HG02938 (cell line): ENCODE data around the gene CAMK2A.

ENCODE experiments used
- ATAC-seq: cut with Tn5 transposase; IDR thresholded peaks from one replicate; pipeline ENCODE4 v1.9.1; 2021; ENCODE audit warnings: mild to moderate bottlenecking, moderate library complexity; ENCODE audit not compliant: unreplicated experiment

CAMK2A gene

DNA sequence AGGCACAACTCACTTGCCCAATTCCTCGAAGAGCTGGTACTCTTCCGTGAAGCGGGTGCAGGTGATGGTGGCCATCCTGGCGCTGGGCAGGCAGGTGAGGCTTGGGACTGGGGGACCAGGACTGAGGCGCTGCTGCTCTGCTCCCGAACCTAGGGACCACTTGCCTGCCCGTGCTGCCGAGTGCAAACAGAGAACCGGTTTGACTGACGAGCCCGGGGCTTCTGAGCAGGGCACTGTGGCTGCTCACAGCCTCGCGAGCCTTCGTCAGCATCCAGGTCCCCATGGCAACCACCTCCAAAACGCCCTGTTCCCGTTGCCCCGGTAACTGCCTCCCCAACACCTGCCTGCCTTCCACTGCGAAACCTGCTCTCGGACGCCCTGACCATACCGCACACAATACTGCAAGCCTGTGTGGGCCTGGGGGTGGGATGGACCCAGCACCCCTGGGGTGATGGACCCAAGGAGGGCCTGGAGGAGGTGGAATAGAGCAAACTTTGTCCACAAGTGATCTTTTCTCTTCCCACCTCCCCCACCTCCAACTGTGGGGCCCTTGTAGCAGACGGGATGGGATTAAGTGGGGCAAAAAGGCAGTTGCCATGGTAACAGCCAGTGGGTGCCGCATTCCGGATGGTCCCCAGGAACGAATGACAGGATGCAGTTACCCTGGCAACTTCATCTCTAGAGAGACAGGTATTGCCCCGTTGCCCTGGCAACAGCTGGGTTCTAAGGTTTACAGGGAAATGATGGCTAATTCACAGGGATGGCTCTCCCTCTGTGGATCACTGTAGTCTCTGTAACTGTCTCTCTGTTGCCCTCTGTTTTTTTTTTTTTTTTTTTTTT lies at the start of gene CAMK2A:
TSS of gene CAMK2A (minus strand) at position 223 of the 840 bp plus-strand sequence. CDS start at position 75, 148 bp downstream.
- no peak for ATAC-seq

DNA sequence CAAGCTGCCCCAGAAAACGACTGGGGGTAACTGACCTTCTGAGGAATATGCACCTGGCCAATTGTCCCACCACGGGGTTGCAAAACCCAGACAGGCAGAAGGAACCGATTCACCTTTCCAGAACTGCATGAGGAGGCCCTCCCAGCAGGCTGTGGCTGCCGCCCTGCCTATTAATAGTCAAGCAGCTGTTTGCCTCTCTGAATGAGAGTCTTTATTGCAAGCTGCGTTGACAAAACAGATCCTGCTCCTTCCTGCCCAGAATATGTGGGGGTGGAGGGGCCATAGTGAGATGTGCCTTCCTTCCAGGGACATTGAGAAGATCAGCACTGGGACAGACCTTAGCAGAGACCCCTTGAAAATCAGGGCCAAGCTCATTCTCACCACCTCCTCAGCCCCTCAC lies 49.6 kb upstream of the CAMK2A start:
- ATAC-seq = no peak

DNA sequence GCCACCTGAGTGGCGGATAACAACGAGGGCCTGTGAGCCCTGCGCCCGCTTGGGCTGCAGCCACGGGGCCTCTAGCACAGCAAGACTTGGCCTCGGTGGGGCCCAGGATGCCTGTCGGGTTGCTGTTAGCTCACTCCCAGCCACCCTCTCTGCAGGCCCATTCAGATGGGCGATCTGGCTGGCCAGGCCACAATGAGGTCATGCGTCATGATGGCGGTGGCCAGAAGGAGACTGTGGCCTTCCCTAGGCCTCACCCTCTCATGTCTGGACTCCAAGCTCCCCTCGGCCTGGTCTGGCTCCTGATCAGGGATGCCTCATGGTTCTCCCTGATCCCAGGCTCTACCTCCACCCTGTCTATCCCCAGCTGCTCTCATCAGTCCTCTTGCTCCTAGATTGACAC lies 49.0 kb upstream of the CAMK2A start:
- no peak for ATAC-seq

DNA sequence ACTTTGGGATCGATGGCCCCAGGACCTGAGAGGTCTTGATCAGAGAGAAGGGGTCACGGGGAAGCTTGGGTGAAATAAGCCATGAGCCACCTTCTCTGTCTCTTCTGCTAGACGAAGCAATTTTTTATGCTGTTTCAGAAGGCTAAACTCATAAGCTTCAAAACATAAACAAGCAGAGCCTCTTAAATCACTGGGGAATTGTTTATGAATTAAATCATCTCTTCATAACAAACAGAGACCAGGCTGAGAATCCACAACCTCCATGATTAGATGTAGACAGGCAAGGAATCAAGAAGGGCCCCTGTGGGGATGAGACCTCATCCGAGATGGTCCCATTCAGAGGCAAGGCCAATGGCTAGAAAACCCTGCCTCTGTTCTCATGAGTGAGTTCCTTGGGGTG lies 46.2 kb upstream of the CAMK2A start:
- ATAC-seq = no peak

DNA sequence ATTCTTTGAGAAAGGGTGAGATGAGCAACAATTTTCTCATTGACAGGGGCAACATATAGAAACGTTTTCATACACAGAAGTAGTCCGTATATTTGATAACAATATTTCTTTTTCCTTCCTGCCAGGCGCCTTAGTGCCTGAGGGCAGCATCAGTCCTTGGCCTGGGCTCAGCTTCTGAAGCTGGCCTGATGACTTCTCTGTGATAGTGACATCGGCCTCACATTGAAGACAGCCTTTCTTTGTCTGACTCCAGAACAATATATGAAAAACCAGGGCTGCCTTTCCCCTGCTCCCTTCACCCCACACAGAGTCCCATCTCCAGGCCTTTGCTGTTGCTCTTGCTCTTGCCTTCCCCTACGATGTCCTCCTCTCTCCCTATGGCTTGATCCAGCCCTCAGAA lies 43.8 kb upstream of the CAMK2A start:
- no peak for ATAC-seq

DNA sequence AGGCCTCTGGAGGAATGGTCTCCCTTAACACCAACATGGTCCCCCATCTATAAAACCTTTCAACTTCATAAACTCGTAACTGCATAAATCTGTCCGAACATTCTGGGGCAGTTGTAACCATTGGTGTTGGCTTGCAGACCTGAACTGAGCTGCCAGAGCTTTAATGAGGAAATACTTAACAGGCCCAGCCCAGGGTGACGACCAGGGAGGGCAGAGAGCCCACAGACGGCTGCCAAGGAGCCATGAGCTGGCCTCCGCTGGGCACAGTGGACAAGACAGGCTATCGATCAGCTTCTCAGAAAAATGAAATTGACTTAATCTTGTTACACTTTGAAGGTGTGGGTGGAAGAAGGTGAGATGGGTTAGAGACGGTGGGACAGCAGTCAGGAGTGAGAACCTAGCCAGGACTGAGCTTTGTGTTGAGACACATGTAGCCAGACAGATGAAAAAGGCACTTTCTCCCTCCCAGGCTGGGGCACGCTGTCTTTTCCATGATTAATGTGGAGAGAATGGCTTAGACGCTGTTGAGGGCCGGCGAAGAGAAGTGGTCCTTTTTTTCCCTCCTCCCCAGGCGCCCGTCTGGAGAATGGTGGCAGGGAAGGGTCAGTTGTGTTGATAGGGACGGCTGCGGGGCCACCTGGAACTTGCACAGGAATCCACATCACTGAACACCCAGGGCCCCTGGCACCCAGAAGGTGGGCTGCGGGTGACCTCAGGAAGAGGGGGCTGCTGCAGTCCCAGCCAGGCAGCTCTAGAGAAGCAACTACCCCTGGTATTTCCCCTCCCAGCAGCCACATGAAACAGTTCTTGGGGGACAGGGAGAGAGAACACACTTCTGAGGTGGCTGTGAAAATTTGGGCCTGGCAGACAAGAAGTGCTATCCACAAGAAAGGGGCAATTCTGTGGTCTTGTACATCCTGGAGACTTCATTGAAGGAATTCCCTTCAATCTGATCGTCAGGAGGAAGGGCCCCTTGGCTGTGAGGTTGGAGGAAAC lies 40.6 kb upstream of the CAMK2A start:
- no peak for ATAC-seq

DNA sequence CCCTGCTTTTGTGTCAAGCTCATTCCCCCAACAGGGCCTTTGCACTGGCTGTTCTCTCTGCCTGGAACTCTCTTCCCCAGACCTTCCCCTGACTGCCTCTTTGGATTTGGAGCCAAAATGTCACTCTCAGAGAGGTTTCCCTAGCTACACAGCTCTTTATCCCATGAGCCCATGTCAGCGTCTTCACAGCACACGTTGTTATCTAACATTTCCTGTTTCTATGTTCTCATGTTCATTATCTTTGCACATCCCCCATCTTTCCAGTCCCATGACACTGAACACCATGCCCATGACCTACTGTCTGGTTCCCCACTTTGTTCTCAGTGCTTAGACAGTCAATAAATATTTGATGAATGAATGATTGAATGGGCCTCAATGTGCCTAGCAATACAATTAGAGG lies 39.5 kb upstream of the CAMK2A start:
- ATAC-seq = no peak

DNA sequence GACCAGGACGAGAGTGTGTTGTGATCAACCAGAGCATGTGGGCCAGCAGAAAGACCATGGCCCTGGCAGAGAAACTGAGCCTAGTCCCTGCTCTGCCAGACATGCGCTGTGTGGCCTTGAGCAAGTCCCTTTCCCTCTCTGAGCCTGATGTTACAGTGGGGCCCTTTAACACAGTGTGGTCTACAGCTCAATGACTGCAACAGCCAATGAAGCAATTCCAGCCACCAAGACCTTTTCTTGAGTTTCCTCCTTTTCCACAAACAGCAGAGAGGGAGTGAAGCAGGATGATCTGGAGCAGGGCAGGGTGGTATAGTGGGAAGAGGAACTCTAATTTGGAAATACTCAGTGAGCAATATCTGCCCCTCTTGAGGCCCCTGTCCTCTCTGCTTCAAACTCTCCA lies 38.9 kb upstream of the CAMK2A start:
- ATAC-seq = no peak

DNA sequence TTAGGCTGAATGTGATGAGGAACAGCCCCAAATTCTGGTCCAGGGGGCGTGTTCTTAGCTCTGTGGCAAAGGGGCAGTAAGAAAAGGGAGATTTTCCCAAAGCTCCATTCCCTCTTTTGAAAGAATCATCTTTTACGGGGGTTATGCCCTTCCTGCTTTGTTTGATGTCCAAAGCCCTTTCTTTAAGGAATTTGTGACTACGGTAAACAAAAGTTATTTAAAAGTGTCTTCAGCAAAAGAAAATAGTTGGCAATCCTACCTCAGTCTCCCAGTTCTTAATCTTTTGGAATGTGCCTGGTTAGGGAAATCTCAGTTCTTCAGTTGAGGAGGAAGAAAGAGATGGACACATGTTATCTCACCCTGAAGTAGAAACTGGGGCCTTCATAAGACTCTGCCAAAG lies 37.6 kb upstream of the CAMK2A start:
- ATAC-seq = no peak

DNA sequence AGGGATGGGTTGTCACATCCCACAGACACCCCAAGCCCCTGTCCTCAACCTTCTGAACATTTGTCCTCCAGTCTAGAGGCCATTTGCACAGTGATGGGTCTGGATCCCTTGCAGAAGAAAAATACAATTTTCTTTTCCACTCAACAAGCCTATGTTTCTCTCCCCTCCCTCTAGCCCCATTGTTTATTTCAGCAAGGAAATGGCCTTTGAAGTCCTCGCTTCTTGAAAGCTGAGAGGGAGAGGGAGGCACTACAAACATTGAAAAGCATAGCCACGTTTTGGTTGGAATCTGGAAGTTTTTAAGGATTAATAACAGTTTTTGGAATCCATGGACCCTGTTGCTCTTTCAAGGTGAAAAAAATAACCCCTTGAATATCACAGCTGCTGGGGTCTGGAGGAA lies 37.1 kb upstream of the CAMK2A start:
- no peak for ATAC-seq

DNA sequence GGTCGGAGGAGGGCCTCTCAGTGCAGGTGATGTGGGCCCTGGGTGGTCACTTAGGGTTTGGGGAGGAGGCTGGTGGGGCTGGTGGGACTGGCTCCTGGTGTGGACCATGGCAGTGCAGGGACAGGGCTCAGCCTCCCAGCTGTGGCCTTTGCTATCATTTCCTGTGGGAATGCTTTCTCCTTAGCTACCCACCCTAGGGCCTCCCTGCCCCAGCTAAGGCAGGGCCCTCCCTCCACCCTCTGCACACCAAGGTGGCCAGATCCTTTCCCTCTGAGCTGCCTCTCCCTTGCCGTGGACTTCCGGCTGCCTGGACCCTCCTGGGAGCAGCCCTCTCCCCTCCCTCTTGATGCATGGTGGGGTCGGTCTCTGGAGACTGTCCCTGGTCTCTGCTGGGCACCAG lies 35.9 kb upstream of the CAMK2A start:
- ATAC-seq = no peak

DNA sequence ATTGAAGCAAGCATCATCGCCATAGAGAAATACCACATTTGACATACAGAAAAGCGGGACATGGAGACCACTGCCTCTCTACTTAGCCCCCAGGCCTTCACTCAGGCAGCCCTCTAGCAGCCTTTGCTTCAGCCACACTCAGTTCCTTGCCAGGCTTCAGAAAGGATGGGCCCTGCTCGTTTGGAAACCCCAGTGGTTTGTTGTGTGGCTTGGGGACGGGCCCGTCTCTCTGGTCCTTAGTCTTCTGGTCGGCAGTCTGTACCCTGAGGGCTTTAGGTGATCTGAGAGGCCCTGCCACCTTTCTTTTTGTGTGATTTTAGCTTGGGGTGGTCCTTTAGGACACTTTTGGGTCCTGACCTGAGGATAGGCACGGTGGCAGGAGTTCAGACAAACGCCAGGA lies 34.2 kb upstream of the CAMK2A start:
- ATAC-seq = no peak

DNA sequence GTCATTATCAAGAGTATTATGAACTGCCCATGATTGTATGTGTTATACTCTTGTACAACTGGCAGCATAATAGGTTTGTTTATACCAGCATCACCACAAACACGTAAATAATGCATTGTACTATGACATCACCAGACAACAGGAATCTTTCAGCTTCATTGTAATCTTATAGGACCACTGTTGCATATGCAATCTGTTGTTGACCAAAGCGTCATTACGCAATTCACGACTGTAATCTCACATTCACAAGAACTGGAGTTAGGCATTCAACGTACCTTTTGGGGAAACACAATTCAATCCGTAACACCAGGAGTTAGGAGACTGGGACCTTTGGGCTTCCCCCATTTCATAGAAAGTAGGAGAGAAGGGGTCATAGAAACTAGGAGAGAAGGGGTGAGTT lies 33.5 kb upstream of the CAMK2A start:
- no peak for ATAC-seq

DNA sequence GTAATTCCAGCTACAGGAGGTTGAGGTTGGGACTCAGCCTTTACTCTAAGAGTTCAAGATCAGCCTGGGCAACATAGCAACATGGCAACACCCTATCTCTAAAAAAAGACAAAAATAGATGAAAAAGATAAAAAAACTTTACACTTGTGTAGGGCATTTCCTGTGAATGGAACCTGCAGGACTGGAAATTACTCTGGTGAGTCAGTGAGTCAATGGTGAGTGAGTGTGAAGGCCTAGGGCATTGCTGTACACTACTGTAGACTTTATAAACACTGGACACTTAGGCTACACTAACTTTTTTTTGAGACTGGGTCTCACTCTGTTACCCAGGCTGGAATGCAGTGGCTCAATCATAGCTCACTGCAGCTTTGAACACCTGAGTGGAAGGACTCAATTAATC lies 32.6 kb upstream of the CAMK2A start:
- no peak for ATAC-seq

DNA sequence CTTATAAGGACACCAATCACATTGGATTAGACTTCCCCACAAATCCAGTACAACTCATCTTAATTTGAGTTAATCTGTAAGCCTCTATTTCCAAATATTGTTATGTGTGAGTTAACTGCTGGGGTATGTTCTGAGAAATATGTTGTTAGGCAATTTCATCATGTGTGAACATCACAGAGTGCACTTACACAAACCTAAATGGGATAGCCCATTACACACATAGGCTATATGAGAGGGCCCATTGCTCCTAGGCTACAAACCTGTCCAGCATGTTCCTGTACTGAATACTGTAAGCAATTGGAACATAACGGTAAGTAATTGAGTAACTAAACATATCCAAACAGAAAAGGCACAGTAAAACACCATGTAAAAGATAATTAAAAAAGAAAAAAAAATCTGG lies 32.2 kb upstream of the CAMK2A start:
- no peak for ATAC-seq

DNA sequence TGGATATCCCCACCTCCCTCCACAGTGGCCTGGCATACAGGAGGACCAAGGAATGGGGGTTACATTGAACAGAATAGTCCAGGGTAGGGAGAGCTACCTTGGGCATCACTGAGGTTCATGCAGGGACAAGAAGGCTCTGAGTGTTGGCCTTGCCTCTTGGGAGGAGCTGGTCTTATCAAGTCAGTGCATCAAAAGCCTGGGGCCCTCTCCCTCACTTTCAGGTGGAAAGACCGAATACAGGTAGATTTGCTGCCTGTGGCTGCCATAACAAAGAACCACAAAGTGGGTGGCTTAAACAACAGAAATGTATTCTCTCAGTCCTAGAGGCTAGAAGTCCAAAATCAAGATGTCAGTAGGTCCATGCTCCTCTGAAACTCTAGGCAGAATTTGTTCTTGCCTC lies 31.6 kb upstream of the CAMK2A start:
- ATAC-seq = no peak

DNA sequence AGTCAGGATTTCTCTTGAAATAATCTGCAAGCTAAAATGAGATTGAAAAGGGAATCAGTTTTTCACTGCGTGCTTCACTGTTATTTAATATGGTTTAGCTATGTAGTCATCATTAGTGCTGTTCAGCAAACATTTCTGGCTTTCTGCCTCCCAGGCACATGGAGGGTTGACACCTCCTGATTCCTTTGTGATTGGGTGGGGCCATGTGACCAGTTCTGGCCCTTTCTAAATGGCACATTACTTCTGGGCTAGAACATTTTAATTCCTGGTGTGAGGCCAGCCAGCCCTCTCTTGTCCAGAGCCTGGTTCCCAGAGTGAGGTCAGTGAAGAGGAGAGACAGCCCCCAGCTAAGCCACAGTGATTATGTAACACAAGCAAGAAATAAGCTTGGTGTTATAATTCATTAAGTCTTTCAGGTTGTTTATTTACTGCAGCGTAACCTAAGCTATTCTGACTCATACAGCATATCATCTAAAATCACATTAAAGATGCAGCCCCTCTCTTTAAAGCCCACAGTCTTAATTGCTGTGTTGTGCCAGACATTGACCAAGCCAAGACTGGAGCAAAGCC lies 30.6 kb upstream of the CAMK2A start:
- ATAC-seq = no peak

DNA sequence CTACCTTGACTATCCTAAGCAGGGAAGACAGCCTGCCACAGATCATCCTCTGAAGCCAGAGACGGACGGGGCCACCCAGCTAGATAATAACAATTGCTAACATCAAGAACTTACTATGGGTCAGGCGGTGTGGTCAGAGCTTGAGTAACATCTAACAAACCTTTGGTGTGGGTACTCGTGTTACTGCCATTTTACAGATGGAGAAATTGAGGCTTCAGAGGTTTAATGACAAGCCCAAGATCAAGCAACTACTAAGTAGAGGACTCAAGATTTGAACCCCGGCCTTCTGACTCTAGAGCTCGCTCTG lies 29.9 kb upstream of the CAMK2A start:
- ATAC-seq = no peak

DNA sequence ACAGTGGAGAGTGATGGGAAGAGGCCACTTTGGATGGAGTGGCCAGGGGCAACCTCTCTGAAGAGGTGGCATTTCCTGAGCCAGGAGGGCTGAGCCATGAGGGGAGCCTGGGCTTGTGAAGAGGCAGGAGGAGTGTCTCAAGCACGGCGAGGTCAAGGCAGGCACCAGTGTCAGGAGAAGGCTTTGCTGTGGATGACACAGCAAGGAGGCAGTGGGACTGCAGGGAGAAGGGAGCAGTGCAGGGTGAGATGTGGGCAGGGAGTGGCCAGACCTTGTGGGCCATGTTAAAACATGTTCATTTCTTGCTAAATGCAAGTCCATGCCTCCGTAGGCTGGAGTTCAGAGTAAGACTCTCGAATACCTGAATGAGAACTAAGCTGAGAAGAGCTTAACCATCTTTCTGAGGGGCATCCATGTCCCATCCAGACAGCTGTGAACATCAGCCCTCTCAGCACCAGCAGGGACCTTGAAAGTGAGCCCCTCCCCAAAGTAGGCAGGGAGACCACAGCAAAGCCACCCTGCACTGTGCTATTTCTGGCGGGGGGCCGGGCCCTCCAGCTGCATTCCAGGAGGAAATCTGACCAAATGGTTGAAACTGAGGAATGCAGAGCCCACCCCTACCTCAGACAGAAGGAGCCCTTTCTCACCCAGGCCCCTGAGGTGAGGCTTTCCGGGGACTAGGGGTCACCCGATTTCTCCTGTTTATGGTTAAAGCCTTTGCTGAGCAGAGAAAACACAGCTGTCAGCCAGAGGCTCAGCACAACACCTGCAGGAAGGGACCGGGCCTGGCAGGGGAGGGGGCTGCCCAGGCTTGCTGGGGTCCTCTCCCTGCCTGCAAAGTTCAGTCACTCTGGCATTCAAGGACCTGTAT lies 29.3 kb upstream of the CAMK2A start:
- ATAC-seq = no peak

DNA sequence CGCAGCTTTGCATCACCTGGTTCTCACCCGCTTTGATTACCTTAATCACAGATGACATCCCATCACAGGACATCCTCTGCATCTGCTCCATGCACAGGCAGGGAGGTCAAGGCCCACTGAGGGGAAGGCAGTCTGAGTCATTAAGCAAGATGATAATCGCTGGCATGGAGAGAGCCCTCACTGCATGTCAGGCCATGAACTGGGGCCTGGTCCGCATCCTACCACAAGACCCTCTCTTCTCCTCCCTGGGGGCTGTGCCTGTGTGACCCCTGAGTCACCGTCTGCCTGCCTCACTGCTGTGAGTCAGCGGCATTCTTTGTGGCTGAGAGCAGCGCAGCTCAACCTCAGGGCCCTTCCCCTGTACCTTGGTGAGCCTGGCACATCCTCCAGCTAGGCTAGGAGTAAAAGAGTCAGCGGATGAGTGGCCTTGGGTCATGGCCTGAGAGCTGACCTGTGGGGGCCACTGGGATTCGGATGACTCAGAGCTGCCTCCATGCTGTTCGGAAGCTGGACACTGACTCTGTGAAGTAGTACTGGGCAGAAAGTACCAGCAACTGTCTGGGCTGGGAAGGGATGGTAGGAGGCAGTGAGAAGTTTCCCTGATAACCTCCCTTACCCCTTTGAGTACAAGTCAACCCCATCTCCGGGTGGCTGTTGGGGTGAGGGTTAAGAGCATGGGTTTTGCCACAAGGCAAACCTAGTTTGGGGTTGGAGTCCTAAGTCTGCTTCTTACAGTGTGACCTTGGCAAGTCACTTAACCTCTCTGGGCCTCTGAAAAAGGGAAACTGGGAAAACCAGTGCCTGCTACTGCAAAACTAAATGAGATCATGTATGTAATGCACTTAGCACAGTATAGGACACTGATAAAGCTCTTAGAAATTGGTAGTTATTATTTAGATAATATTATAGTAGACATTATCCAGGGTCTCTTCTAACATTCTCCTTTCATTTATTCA lies 27.8 kb upstream of the CAMK2A start:
- ATAC-seq = no peak
